NCI-H187 (cell line): Measurements from ENCODE around the gene ADAMTSL1.

ENCODE experiments used
- DNase-seq, 2 experiments: peaks; one replicate each; lab custom pipeline; 2025; lab: John Stamatoyannopoulos, UW

The ADAMTSL1 gene

GRCh38 chr9:18610956-18611355 is 137.0 kb downstream of the ADAMTSL1 start:
- no peak for DNase-seq

- no peak for DNase-seq
Measured at GRCh38 chr9:18611971-18612370, 138.0 kb downstream of the ADAMTSL1 start.

GRCh38 chr9:18614116-18614515 is 140.2 kb downstream of the ADAMTSL1 start:
- DNase-seq: no peak

GRCh38 chr9:18614651-18615050 is 140.7 kb downstream of the ADAMTSL1 start:
- DNase-seq: no peak

- no peak for DNase-seq
Measured at GRCh38 chr9:18616976-18617375, 143.0 kb downstream of the ADAMTSL1 start.

DNA sequence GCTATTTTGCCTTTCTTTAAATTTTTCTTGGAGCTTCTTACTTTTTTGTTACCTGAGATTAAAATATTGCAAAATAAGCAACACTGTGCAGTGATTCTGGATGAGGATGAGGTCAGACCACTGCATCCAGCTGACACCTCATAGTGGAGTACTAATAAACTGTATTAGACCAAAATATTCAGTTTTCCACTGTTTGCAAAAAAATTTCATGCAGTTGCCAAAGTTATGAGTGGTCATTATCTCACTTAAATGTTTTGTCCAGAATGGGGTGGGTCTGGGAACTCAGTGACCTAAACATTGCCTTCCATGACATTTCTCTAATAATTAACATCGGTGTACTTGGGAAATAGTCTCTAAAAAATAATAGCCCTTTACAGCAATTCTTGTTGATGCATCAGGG is 143.8 kb downstream of the ADAMTSL1 start:
- no peak for DNase-seq

GRCh38 chr9:18618862-18619261 is 144.9 kb downstream of the ADAMTSL1 start:
- DNase-seq: no peak

DNA sequence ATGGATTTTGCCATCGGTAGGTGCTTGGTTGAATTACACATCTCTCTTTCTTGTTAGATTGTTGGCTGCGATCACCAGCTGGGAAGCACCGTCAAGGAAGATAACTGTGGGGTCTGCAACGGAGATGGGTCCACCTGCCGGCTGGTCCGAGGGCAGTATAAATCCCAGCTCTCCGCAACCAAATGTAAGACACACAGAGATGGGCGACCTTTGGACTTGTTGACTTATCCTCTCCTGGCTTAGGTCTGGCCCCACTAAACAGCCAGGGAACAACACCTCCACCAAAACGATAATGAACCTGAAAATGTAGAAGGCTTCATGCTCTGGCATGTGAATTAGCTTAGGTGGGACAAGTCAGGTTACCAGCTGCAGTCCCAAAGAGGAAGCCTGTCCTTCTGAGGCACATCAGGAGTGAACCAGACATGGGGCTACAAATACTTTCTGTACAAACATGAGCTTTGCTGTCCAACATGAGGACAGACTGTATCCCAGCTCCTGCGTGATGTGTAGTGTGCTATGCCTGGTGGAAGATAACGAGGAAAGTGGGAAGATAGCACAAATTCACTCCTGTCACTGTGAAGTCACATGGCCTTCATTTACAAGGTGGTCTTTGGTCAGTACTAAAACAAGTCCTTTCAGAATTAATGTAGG is 148.4 kb downstream of the ADAMTSL1 start:
- DNase-seq: no peak

DNA sequence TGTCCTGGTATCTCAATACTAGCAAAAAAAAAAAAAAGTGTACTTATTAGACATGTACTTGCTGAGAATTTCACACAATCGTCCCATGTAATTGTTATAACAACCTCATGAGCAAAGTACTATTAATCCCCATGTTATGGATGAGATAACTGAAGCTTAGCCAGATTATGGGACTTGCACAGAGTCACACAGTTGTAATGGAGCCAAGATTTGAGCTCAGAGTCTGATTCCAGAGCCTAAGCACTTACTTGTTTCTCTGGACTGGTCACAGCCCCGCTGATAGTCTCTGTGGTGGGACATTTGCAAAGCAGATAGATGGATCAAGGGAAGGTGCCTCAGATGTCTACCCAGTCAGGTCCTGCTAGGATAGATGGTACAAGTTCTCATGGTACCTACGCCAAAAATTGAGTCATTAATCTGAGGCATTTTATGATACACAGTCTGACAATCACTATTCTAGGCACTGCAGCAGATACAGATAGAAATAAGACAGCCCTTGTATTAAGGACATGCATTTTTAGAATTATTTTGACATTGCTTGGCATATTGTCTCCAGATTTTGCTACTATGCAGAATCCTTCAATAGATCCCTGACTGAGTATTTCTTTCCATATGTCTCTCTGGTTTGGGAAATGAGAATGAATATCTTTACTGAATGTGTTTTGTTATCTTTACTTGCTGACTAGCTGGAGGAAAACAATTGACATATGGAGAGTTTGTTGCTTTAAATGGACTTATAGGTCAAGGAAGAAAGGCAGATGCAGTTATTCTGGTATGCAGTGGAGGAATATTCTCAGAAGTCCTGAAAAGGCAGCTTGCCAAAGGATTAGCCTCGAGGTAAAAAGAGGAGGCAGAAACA is 149.5 kb downstream of the ADAMTSL1 start:
- no peak for DNase-seq

GRCh38 chr9:18626046-18626698 is 152.2 kb downstream of the ADAMTSL1 start:
- DNase-seq: no peak

- DNase-seq: no peak
Measured at GRCh38 chr9:18629136-18629535, 155.2 kb downstream of the ADAMTSL1 start.

- no peak for DNase-seq
Measured at GRCh38 chr9:18632632-18633403, 158.9 kb downstream of the ADAMTSL1 start.

GRCh38 chr9:18636781-18637180 is 162.8 kb downstream of the ADAMTSL1 start:
- no peak for DNase-seq

- DNase-seq: no peak
Measured at GRCh38 chr9:18638371-18639249, 164.7 kb downstream of the ADAMTSL1 start.

DNA sequence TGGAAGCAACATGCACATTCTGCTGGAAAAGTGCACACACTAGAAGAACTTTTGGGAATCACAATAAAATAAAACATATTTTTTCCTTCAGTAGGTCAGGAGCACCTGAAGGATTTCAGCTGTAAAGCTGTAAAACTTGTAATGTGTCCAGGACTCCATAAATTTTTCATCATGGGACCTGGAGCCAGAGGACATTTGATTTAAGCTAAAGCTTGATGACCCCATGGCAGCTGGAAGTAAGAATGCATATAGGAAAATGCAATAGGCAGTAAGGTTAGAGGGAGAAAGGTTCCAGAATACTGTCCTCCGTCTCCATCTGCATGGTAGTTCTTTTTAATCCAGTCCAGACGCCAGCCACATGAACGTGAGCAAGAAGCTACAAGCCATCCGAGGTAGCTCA is 166.0 kb downstream of the ADAMTSL1 start:
- DNase-seq: no peak

- DNase-seq: no peak
Measured at GRCh38 chr9:18658804-18659705, 185.1 kb downstream of the ADAMTSL1 start.

DNA sequence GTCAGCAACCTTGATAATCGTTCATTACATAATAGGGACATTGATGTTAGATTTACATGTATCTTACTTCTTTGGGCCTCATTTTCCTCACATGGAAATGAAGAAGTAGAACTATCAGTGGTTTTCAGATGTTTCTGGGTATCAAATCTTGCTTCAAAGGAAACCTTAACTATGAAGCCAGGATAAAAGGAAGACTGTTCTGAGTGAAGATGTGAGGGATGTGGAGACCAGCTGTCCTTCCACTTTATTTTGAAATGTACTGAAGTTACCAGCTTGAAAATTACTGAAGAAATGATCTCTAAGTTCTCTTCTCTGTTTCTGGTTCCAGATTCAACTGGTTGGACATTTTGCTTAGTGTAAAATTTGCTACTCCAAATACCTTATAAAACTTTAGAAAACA is 186.0 kb downstream of the ADAMTSL1 start:
- DNase-seq: no peak

- DNase-seq: no peak
Measured at GRCh38 chr9:18662320-18662719, 188.4 kb downstream of the ADAMTSL1 start.

GRCh38 chr9:18665947-18666346 is 192.0 kb downstream of the ADAMTSL1 start:
- no peak for DNase-seq

- DNase-seq: no peak
Measured at GRCh38 chr9:18666348-18666747, 192.4 kb downstream of the ADAMTSL1 start.
